HFF-Myc (cell line): ENCODE measurements around the gene DNER.
"Not testable (repeated sequence)": the region's sequence is repeated elsewhere in the genome, so short reads cannot be mapped to it uniquely, and the experiment has no call there.

Source experiments
- DNase-seq: peaks from one replicate; pipeline ENCODE4 v3.0.0-alpha.2; 2011; ENCODE audit warnings: low read depth; ENCODE audit errors: extremely low read depth
- H3K4me3 ChIP-seq: replicated peaks from 2 replicates; pipeline ENCODE4 v1.5.1; 2011; ENCODE audit warnings: low read depth, mild to moderate bottlenecking, control low read depth, low read length
- CTCF ChIP-seq: IDR thresholded peaks from 2 replicates; pipeline ENCODE4 v1.5.1; 2012; ENCODE audit warnings: mild to moderate bottlenecking, low read depth, low read length, control low read depth; ENCODE audit errors: missing control alignments

DNER gene

DNA sequence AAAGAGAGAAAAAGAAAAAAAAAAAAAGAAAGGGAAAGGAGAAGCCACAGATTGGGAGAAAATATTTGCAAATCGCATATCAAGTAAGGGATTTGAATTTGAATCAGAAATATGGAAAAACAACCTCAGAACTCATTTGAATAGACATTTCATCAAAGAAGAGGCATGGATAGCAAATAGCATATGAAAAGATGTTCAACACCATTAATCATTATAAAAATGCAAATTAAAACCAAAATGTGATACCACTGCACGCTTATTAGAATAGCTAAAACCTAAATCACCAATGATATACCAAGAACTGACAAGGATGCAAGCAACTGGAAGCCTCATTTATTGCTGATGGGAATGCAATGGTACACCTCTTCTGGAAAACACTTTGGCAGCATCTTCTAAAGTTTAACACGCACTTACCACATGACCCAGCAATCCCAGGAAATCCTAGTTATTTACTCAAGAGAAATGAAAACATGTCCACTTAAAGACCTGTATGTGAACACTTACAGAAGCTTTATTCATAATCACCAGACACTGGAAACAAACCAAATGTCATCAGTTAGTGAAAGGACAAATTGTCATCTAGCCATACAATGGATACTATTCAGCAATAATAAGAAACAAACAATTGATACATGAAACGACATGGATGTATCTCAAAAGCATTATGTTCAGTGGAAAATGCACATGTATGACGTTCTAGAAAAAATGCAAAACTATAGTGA lies 10.3 kb downstream of the DNER start:
- no peak overlapping the region for H3K4me3 ChIP-seq
- TF ChIP-seq CTCF = no peak
- no peak for DNase-seq

GRCh38 chr2:229701716-229702115 lies 12.6 kb downstream of the DNER start:
- H3K4me3 ChIP-seq = no peak overlapping the region
- no peak for TF ChIP-seq CTCF
- no peak for DNase-seq

GRCh38 chr2:229701062-229701461 lies 13.3 kb downstream of the DNER start:
- no peak for TF ChIP-seq CTCF
- H3K4me3 ChIP-seq = no peak overlapping the region
- DNase-seq = no peak

GRCh38 chr2:229695961-229696360 lies 18.4 kb downstream of the DNER start:
- DNase-seq = no peak
- TF ChIP-seq CTCF = no peak
- H3K4me3 ChIP-seq = no peak overlapping the region

DNA sequence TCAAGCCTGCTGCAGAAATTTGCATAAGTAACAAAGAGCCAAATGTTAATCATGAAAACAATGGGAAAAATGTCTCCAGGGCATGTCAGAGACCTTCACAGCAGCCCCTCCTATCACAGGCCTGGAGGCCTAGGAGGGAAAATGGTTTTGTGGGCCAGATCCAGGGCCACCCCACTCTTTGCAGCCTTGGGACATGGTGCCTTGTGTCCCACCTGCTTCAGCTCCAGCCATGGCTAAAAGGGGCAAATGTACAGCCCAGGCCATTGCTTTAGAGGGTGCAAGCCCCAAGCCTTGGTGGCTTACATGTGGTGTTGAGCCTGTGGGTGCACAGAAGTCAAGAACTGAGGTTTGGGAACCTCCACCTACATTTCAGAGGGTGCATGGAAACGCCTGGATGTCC lies 20.5 kb downstream of the DNER start:
- DNase-seq, H3K4me3 ChIP-seq: not testable (repeated sequence)

GRCh38 chr2:229691631-229692030 lies 22.7 kb downstream of the DNER start:
- DNase-seq = no peak
- no peak for TF ChIP-seq CTCF

GRCh38 chr2:229689307-229689839 lies 25.0 kb downstream of the DNER start:
- no peak overlapping the region for H3K4me3 ChIP-seq
- no peak for TF ChIP-seq CTCF
- no peak for DNase-seq

More at GRCh38 chr2:229691631-229692030, 22.7 kb downstream of the DNER start:
- no peak overlapping the region for H3K4me3 ChIP-seq
